GM21447 (cell line): Measurements from ENCODE around the gene LIPG.
A peak's percentile ranks its signal among the peaks of the same experiment; 100 is the strongest.

Source experiments
- ATAC-seq: cut with Tn5 transposase; IDR thresholded peaks from one replicate; pipeline ENCODE4 v1.9.1; 2021; ENCODE audit not compliant: unreplicated experiment

LIPG gene

GRCh38 chr18:49610022-49610445 lies 48.2 kb downstream of the LIPG start:
- no peak for ATAC-seq

- ATAC-seq, result no peak
Measured at GRCh38 chr18:49611316-49611715, 49.5 kb downstream of the LIPG start.

GRCh38 chr18:49612515-49613033 lies 50.7 kb downstream of the LIPG start:
- peak; percentile 52 for ATAC-seq

- ATAC-seq, result no peak
Measured at GRCh38 chr18:49613141-49613640, 51.3 kb downstream of the LIPG start.

GRCh38 chr18:49613641-49614151 lies 51.8 kb downstream of the LIPG start:
- no peak for ATAC-seq

GRCh38 chr18:49616618-49617328 lies 54.9 kb downstream of the LIPG start:
- no peak for ATAC-seq

GRCh38 chr18:49617329-49617695 lies 55.5 kb downstream of the LIPG start:
- ATAC-seq, result no peak

- no peak for ATAC-seq
Measured at GRCh38 chr18:49617865-49618264, 56.0 kb downstream of the LIPG start.

- no peak for ATAC-seq
Measured at GRCh38 chr18:49618742-49619681, 57.2 kb downstream of the LIPG start.

- ATAC-seq, result no peak
Measured at GRCh38 chr18:49619801-49620200, 57.9 kb downstream of the LIPG start.

- no peak for ATAC-seq
Measured at GRCh38 chr18:49621301-49621700, 59.4 kb downstream of the LIPG start.

GRCh38 chr18:49621717-49622351 lies 60.0 kb downstream of the LIPG start:
- no peak for ATAC-seq

- ATAC-seq, result no peak
Measured at GRCh38 chr18:49623571-49623970, 61.7 kb downstream of the LIPG start.

- ATAC-seq, result no peak
Measured at GRCh38 chr18:49625021-49625691, 63.3 kb downstream of the LIPG start.

- no peak for ATAC-seq
Measured at GRCh38 chr18:49626842-49627467, 65.1 kb downstream of the LIPG start.

- no peak for ATAC-seq
Measured at GRCh38 chr18:49628119-49628518, 66.3 kb downstream of the LIPG start.

GRCh38 chr18:49628881-49629795 lies 67.3 kb downstream of the LIPG start:
- no peak for ATAC-seq

- no peak for ATAC-seq
Measured at GRCh38 chr18:49630246-49630699, 68.4 kb downstream of the LIPG start.
